GM11168 (cell line): ENCODE results near the gene EN2.

Source experiments
- in situ Hi-C: fragments of 300-500 bp; cut with MboI; formaldehyde crosslinking; loops from one replicate; pipeline ENCODE4 v1.12.0; 2022; ENCODE audit warnings: low sequenced_read_pairs; ENCODE audit not compliant: unreplicated experiment

EN2 gene

DNA sequence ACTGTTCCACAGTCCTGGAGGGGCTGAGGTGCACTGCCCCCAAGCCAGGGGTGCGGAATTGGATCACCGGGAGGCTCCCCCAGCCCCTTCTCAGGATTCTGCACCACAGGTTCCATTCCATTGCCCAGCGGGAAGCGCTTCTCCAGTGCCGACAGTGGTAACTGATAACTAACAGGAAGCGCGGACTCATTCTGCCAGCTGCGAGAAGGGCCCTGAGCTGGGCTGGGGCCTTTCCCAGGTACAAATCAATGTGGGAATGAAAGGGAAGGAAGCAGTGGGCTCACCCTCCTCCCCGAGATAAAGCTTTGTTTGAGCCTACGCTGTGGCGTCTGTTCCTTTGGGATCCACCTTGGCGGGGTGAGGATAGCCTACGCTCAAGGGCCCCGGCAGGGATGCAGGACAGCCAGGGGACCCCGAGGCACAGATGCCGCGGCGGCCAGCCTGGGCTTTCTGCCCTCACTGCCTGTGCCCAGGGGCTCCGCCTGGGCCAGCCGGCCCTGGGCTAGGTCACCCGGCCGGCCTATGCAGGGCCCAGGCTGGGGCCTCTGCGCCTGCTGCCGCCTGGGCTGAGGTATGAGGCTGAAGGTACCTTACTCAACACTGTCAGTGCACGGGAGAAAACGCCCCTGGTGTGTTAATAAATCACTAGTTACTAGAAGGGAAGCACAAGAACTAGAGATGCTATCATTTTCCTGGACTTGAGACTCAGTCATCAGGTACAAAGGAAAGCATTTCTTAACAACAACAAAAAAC, 39.4 kb downstream of the EN2 start:
- in situ Hi-C loops, result no loop called here

DNA sequence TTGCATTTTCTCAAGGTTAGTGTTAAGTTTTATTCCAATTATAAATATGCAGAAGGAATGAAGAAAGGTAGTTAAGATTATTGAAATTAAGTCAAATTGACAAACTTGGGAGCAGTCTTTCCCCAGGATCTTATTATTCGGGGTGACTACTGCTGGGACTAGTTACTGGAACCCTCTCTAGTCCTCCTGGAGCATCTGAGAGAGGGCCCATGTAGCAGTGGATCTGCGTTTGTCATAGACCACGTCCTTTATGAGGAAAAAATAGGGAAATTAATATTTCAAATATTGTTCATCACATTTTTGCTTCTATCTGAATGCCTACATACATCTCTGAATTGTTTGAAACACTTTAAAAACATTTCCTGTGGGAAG, 47.5 kb downstream of the EN2 start:
- in situ Hi-C loops, result no loop called here

DNA sequence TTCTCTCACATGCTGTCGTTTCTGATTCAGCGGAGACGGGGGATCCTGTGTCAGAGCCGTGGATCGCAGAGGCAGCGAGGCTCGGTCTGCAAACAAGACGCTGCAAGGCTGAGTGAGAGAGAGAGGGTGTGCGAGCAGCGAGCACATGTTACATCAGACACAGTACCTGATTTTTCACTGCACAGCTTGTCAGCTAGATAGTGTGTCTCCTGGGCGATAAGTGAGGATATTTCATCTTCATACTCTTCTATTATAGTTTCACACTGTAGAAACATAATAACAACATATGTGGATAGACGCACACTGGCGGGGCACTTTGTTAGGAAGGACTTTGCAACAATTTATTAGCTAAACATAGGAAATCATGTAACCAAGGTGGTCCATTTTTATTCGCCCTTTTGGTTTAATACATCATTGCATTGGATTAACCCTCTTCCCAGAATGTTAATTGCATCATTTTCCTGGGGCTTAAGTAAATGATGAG, 49.0 kb downstream of the EN2 start:
- in situ Hi-C loops, result no loop called here

DNA sequence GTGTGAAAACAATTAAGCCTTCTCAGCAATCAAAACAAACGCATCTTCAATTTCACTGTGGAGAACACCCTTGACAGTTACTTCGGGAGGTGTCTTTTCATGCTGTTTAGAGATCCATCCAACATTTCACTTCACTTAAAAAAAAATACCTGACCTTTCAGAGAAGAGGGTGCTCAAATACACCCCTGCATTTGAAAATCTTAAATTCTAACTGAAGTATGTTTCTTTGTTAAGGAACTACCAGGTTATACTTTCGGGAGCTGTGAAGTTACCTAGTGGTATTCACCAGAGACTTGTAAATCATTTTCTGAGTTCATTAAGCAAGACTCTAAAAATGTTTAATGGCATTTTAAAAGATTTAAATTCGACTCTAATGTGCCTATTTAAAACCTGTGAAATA, 49.6 kb downstream of the EN2 start:
- in situ Hi-C loops, result no loop called here

DNA sequence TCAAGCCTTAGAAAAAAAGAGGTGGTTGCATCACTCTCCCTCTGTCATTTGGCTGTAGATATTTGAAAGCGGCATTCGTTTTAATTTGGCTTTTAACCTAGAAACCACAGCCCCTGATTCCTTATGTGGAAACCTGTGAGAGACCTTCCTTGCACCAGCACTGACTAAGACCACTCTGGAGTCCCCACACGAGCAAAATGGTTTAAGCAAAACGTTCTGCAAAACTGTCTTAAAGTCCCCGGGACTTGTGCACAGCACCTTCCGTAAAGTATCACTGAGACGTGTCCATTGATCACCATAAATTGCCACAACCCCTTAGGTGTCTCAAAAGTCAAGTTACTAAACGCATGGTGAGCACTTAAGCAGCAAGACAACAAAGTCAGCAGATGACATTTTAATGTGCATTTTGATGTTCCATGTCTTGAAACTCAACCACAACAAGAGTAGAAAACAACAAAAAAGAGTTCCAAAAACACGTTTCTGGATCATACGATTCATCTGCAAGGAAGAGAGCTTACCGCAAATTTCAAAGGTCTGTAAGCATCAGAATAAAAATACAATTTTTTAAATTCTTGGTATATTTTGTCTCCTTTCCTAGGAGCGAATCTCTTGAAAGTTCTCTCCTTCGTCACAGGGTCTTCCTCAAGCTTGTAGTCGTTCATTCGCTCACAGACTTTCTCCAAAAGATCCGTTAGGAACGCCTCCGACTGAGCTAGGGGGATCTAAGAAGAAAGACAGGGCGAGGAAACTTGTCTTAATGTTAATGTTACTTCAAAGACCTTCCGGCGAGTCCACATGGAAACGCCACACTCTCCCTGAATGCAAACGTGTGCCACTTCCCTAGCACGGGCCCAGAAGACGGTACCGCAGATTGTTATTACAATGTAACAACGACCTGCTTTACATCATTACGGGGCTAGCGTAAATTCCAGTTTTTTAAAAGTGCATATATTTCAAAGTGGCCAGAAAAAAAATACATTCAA, 50.7 kb downstream of the EN2 start:
- in situ Hi-C loops, result no loop called here

DNA sequence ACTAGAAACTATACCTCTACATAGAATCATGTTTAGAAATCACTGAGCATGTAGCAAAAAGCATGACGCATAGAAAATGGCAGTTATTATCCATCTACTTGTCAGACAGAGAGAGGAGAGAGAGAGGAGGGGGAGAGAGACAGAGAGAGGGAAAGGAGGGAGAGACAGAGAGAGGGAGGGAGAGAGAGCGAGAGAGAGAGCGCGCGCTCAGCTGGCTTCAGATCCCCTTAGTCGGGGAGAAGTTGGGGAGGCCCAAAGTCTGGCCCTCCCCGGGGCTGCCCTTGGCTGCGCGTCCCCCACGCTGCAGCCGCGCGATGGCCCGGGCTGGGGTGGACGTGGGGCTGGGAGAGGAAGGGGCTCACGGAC, 51.4 kb downstream of the EN2 start:
- in situ Hi-C loops, result no loop called here

DNA sequence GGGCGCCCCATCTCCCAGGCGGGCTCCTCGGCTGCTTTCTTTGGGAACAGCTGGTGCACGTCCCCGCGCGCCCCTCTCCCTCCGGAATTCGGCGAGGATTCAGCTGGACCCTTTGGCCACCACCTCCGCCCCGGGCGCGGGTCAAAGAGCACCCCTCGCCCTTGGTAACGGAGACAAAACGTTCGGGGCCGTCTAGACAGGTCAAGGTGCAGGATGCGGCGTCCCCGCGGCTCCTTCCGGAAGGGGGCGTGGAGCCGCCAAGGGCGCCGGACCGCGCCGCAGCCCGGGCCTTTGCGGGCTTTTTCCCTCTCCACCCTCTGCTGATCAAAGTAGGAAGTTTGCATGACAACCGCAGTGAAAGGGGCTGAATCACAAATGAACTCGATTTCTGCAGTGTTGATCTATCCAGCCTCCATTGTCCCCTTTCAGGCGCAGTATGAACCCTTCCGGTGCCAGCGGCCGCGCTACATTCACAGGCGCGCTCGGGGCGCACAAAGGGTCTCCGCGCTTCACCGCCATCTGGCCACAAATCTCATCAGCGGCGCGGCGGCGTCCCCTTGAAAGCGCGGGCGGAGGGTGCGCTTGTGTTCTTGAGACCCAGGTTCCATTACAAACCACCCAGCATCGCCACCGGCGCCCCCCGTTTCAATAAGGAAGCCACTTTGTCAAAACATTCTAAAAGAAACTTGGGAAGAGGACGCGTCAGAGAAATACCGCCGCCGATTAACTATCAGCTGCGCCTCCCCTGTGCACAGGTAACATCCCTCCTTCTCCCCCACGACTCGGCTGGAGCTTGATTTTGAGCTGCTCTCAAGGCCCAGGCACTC, 52.0 kb downstream of the EN2 start:
- in situ Hi-C loops, result no loop called here

DNA sequence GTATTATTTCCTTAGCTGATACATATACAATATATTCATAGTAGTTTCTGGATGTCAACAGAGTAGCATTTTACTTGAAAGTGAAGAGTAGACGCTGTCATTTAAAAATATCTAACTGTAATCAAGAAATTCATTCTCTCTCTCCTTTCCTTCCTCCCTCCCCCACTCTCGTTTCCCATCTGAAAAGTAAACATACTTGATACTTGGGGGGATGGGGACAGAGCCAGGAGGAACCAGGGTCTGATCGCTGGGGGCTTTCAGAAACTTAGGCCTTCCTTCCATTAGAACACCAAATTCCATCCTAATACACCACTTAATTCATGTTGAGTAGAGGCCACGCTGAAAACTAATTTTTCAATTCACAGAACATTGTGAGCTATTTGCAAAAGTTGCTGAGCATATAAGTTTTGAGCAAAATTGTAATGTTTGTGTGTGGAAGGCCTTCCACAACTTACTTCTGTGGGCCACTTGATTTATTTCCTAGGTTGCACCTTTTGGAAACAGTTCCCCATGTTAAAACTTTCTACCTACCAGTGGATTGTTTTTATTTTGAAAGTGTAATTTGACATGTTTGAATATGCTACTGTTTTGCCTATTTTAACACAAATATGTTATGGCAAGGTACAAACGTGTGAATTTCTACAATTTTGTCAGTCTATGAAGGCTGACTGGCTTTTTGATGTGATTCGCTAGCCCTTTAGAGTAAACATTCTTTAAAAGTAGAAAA, 53.2 kb downstream of the EN2 start:
- in situ Hi-C loops, result no loop called here

DNA sequence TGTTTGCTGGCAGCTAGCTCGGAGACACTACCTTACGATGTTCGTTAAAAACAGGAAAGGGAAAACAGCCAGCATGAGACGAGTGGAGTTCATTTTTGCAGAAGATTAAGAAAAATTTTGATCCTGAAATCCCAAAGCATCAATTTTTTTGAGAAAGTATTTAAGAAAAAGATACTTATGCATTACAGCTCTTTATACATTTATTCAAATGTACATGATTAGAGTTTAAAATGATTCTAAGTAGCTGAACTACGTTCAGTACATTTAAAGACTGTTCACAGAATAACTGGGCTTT, 53.7 kb downstream of the EN2 start:
- in situ Hi-C loops, result no loop called here

DNA sequence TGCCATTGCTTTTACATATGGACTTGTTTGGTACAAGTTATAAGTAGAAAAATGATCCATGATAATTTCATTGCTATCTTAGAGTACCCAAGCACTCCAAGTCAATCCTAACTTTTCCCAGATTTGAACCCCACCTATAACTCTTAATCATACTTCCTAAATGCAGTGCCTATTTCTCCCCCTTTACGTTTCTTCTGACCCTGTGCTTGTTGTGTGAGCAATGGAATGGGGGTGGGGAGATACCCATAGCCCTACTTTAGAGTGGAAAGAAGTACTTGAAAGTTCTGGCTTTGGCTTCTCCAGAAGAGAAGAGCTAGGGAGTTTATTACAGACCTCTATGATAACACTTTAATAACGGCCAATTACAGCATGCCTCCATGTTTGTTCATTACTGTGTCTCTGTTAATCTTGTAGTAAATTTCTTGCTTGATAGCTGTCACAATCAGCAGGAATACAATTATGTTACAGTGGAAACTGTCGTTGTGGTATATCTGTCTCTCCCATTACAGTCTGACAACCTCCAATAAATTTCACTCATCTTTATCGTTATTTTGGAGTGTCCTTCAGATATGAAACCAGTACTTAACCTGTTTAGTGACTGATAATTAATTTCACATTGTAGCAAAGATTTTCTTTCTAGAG, 54.4 kb downstream of the EN2 start:
- in situ Hi-C loops, result no loop called here

DNA sequence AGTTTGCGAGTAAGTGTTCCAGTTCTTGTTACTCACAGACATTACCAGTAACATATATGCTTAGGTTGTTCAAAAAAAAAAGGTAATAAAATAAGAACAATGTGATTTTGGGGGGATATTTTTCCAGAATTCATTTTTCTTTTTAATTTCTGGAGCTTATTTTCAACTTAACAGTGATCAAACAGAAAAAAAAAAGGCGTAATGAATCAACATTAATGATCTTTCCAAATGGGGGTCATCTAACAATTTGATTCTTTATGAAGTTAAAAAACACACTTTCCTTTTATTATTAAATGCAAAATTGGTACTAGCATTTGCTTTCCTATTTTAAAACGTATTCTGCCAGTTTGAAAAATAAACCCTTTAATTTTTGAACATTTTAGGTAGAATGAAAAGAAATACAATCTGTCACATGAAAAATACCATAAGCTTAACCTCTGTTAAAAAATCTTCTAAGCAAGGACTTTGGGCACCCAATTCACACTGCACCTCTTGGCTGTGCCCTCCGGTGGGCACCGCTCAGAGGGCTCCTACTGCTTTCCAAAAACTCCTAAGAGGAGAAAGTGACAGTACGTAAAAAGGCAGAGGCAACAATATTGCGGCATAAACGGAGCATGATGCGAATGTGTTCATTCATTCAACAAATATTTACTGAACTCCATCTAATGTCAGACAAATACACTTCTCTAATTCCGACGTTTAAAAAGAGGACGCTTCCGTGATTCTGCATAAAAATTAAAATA, 55.8 kb downstream of the EN2 start:
- in situ Hi-C loops, result no loop called here

DNA sequence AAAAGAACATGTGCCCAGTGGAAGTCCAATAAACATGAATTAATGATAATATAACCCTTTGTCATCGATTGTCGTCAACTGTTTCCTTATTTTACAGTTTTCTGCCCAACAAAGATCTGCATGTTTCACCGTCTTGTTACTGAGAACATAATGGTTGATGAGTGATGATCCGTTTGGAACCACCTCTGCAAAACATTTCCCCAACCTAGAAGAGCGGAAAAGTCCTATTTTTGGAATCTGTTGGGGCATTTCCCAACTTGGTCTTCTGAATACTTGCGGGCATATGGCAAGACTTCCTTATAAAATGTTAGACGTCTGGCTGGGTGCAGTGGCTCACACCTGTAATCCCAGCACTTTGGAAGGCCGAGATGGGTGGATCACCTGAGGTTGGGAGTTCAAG, 56.4 kb downstream of the EN2 start:
- in situ Hi-C loops, result no loop called here
